Astrocyte (in vitro differentiated cells and primary cell): Measurements from ENCODE around the gene NR3C1.

ENCODE experiments used
- EZH2 ChIP-seq: IDR thresholded peaks from 2 replicates; pipeline ENCODE4 v1.6.1; 2012; ENCODE audit warnings: mild to moderate bottlenecking, low read length, inconsistent platforms; ENCODE audit not compliant: insufficient read depth
- TF ChIP-seq, protein P1 (sequence below): IDR thresholded peaks from 2 replicates; pipeline ENCODE4 v1.5.1; 2011; ENCODE audit warnings: low read depth, mild to moderate bottlenecking, inconsistent platforms, low read length, moderate library complexity; ENCODE audit not compliant: insufficient read depth

DNA sequence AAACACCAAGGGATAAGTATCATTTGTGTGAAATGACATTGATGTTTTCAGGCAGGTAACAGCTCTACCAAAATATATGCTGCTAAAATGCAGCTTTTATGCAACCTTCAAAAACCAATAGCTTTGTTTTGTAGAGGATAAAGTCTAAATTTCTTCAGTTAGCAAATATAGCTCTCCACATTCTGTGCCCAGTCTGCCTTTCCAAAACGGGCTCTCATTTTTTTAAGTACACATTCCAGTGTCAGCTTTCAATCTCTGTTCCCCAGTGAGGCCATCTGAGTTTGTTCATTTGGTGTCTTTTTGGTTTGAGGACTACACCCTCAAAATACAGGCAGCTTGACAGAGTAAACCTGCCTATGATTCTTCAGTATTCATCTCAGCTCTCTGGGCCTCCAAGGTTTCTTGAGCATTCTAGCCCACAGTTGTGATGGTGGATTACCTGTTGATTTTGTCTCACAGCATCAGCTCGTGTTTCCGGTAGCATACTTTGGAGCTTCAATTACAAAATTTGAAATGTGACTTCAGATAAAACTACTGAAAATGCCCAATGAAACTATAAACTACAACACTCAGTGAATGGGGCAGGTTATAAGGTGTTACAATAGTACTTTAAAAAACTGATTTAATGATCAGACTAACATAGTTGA lies 55.7 kb downstream of the NR3C1 start:
- TF ChIP-seq, protein P1, sequence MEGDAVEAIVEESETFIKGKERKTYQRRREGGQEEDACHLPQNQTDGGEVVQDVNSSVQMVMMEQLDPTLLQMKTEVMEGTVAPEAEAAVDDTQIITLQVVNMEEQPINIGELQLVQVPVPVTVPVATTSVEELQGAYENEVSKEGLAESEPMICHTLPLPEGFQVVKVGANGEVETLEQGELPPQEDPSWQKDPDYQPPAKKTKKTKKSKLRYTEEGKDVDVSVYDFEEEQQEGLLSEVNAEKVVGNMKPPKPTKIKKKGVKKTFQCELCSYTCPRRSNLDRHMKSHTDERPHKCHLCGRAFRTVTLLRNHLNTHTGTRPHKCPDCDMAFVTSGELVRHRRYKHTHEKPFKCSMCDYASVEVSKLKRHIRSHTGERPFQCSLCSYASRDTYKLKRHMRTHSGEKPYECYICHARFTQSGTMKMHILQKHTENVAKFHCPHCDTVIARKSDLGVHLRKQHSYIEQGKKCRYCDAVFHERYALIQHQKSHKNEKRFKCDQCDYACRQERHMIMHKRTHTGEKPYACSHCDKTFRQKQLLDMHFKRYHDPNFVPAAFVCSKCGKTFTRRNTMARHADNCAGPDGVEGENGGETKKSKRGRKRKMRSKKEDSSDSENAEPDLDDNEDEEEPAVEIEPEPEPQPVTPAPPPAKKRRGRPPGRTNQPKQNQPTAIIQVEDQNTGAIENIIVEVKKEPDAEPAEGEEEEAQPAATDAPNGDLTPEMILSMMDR, result no peak
- TF ChIP-seq EZH2, result no peak
